HG02884 (cell line): ENCODE data around the gene CNN2.

ENCODE experiments used
- ATAC-seq: cut with Tn5 transposase; IDR thresholded peaks from one replicate; pipeline ENCODE4 v1.9.1; 2021; ENCODE audit warnings: mild to moderate bottlenecking, moderate library complexity; ENCODE audit not compliant: unreplicated experiment

Gene CNN2

DNA sequence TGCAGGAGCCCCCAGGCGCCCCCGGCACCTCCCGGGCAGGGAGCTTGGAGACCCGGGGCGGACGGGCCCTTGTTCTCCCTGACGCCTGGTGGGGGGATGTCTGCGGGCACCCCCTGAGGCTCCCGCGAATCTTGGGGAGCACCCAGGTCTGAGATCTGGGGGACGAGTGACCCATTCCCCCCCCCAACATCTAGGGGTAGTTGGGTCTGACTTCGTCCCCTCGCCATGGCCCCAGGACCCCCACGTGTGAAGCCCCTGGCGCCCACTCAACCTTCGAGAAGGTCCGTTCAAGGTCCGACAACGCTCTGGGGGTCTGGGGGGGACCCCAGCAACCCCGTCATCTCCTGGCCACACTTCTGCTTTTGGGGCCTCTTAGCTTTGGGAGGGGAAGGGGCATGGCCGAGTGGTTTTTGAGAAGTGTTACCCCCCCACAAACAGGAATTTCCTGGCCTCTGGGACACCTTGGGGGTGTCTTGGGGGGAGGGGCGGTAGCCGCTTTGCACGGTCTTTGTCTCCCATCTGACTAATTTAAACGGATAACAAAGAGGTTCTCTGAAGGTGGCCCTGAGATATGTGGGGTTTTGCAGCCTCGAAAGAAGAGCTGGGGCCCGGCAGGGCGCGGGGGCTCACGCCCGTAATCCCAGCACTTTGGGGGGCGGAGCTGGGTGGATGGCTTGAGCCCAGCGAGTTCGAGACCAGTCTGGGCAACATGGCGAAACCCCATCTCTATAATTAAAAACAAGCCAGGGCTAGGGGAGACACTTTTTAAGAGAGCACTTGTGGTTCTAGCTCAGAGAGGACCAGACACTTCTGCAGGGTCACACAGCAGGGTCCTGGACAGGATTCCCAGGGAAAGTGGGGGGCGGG is 608 bp downstream of the CNN2 start:
- no peak for ATAC-seq

DNA sequence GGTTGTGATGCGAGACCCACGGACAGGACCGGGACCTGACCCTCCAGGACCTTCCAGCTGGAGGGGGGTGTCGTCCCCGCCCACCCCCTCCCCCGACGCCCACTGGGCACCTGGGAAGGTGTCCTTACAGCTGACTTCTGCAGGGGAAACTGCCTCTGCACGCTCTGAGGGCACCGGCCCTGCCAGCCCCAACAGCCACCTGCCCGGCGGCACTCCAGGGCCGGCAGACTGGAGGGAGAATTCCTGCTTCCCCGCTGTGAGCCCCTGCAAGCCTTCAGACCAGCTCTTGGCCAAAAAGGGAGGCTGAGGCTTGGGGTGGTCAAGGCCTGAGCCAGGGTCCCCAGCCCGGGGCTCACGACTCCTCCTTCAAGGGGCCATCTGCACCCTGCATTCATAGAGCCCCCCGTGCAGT is 1.2 kb downstream of the CNN2 start:
- ATAC-seq = no peak

DNA sequence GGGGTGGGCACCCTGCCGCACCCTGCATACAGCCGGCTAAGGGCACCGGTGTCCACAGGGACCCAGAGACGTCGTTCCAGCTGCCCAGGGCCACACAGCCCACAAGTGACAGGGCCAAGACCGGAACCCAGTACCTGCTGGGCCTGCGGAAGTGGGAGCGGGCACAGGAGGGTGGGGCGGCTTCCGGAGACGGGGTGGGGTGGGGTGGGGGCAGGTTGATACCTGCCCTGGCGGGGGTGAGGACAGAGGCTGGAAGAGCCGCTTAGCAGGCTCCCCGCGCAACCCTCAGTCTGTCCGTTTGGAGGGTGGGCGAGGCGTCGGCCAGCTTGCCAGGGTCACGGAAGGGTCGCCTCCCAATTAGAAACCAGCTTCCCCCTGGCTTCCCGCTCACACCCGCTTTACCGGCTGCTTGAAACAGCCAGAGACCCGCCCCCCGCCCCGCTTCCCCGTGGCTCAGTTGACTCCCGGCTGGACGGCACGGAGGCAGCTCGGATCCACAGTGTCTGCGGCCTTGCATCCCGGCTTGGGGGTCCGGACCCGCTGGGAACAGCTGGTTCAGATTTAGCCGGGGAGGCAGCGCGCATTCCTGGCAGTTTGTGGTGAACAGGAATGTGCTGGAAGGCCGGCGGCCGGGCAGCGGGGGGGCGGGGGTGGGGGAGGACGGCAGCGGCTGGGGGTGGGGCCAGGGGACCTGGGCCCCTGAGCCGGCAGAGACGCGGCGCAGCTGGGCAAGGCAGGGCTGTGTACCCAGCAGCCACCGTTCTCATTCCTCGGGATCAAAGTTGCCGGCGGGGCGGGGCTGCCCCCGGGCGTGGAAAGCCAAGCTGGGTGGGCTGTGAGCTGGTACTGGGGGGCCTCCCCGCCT is 1.9 kb downstream of the CNN2 start:
- no peak for ATAC-seq

DNA sequence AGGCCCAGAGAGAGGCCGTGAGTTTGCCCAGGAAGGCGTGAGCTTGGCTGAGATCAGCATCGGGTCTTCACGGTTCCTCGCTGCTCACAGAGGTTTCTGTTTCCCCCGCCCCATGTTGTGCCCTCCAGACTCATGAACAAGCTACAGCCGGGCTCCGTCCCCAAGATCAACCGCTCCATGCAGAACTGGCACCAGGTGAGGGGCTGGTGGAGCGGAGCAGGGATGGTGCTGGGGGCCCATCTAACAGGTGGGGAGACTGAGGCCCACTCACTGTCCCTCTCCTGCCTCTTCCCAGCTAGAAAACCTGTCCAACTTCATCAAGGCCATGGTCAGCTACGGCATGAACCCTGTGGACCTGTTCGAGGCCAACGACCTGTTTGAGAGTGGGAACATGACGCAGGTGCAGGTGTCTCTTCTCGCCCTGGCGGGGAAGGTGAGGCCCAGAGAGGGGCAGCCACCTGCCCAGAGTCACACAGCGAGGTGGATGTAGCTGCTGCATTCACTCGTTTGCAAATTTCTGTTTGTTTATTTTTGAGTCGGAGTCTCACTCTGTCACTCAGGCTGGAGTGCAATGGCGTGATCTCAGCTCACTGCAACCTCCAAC is 6.0 kb downstream of the CNN2 start:
- ATAC-seq = no peak

DNA sequence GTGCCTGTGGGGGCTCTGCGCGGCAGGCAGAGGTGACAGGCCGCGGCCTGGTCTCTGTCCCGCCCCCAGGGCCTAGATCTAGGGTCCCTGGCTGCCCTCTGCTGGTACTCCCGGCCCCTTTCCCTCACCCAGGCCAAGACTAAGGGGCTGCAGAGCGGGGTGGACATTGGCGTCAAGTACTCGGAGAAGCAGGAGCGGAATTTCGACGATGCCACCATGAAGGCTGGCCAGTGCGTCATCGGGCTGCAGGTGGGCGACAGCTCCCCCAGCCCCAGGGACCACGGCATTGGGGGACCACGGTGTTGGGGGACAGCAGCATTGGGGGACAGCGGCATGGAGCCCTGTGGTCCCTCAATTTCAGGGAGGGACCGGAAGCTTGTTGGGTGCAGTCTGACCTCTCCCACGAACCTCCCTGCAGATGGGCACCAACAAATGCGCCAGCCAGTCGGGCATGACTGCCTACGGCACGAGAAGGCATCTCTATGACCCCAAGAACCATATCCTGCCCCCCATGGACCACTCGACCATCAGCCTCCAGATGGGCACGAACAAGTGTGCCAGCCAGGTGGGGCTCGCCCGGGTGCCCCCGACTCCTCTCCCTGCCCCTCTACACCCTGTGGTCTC is 9.7 kb downstream of the CNN2 start:
- no peak for ATAC-seq

- no peak for ATAC-seq
Observed at GRCh38 chr19:1037621-1038064, 11.2 kb downstream of the CNN2 start.

- no peak for ATAC-seq
Observed at GRCh38 chr19:1038978-1039645, 12.7 kb downstream of the CNN2 start.

GRCh38 chr19:1039646-1040475 is 13.5 kb downstream of the CNN2 start, which contains the start of gene ABCA7:
TSS of gene ABCA7 (plus strand) at chr19:1040107. CDS start at chr19:1041362, 1,255 bp downstream.
- ATAC-seq = peak; percentile 61

- peak; percentile 41 for ATAC-seq
Observed at GRCh38 chr19:1040476-1041271, 14.3 kb downstream of the CNN2 start.

DNA sequence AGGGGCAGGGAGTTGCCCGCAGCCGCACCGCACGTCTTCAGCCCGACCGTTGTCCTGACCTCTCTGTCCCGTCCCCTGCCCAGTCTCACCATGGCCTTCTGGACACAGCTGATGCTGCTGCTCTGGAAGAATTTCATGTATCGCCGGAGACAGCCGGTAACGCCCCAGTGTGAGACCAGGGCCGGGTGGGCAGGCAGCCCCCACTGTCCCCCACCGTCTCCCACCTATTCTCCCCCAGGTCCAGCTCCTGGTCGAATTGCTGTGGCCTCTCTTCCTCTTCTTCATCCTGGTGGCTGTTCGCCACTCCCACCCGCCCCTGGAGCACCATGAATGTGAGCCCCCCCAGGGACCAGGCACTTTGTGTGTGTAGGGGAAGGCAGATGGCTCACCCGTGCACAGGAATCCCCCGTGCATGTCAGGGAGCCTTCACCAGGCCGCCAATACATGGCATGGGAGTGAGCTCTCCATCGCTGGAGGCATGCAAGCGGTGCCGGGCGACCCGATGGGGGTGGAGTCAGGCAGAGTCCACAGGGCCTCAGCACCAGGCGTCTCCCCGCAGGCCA is 14.9 kb downstream of the CNN2 start:
- ATAC-seq = no peak

GRCh38 chr19:1041835-1042685 is 15.7 kb downstream of the CNN2 start:
- no peak for ATAC-seq

- no peak for ATAC-seq
Observed at GRCh38 chr19:1042689-1043511, 16.5 kb downstream of the CNN2 start.

GRCh38 chr19:1045247-1045603 is 18.8 kb downstream of the CNN2 start:
- ATAC-seq = no peak

DNA sequence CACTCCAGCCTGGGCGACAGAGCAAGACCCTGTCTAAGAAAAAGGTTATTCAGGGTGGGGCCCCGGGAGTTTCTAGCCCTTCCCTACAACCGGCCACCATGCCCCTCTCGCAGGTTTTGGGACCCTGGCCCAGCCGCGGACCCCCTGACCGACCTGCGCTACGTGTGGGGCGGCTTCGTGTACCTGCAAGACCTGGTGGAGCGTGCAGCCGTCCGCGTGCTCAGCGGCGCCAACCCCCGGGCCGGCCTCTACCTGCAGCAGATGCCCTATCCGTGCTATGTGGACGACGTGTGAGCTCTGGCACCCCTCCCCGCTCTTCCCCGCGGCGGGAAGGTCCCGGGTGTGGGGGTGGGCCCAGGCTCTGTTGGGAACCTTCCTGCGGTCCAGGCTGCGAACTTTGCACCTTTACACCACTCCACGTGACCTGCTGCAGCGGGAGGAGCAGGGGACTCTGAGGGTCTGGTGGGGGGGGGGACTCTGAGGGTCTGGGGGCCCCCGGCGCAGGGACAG is 19.8 kb downstream of the CNN2 start:
- no peak for ATAC-seq

- no peak for ATAC-seq
Observed at GRCh38 chr19:1046836-1047695, 20.7 kb downstream of the CNN2 start.
